Measurements from ENCODE around the gene SMYD3.

The SMYD3 gene

DNA sequence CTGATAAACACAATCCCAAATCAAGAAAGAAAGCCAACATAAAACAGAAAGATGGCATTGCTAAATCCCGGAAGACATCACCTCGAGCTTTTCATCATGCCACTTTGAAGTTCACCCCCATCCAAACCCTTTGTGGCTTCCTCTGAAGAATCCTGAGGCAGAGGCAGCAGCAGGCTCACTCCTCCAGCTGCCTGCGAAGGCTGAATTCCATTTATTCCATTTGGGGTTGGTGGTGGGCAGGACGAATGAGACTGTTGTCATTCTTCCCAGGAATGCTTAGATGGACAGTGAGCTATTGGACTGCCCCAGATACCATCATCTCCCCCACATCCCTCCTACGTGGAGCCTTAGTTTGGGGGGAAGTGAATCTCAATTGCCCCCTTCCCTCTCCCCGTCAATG lies 437.5 kb downstream of the SMYD3 start:
- H3K4me1 ChIP-seq (ENCODE audit: low read depth, poor library complexity, severe bottlenecking): no peaks in the 10 kb centered on the region
- TF ChIP-seq, protein P1, sequence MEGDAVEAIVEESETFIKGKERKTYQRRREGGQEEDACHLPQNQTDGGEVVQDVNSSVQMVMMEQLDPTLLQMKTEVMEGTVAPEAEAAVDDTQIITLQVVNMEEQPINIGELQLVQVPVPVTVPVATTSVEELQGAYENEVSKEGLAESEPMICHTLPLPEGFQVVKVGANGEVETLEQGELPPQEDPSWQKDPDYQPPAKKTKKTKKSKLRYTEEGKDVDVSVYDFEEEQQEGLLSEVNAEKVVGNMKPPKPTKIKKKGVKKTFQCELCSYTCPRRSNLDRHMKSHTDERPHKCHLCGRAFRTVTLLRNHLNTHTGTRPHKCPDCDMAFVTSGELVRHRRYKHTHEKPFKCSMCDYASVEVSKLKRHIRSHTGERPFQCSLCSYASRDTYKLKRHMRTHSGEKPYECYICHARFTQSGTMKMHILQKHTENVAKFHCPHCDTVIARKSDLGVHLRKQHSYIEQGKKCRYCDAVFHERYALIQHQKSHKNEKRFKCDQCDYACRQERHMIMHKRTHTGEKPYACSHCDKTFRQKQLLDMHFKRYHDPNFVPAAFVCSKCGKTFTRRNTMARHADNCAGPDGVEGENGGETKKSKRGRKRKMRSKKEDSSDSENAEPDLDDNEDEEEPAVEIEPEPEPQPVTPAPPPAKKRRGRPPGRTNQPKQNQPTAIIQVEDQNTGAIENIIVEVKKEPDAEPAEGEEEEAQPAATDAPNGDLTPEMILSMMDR (conservative IDR thresholded peaks at IDR 0.05; ENCODE audit: low read depth, low read length): no peak
- no peaks in the 10 kb centered on the region for H3K27me3 ChIP-seq (ENCODE audit: insufficient read depth, low read depth)
- no peak overlapping the region for H3K9ac ChIP-seq
- no peak overlapping the region for H2AFZ ChIP-seq (ENCODE audit: low read depth)
- no peaks in the 10 kb centered on the region for H3K36me3 ChIP-seq (ENCODE audit: insufficient read depth)
- no peaks in the 10 kb centered on the region for H3K79me2 ChIP-seq (ENCODE audit: insufficient read depth, low read depth)
- no peak overlapping the region for H3K27ac ChIP-seq
- H3K4me3 ChIP-seq (IDR thresholded peaks at IDR 0.05; ENCODE audit: insufficient read depth, low read depth, low read length): no peak overlapping the region
- no peaks in the 10 kb centered on the region for H4K20me1 ChIP-seq (ENCODE audit: insufficient read depth)
- no peak overlapping the region for H3K4me2 ChIP-seq

DNA sequence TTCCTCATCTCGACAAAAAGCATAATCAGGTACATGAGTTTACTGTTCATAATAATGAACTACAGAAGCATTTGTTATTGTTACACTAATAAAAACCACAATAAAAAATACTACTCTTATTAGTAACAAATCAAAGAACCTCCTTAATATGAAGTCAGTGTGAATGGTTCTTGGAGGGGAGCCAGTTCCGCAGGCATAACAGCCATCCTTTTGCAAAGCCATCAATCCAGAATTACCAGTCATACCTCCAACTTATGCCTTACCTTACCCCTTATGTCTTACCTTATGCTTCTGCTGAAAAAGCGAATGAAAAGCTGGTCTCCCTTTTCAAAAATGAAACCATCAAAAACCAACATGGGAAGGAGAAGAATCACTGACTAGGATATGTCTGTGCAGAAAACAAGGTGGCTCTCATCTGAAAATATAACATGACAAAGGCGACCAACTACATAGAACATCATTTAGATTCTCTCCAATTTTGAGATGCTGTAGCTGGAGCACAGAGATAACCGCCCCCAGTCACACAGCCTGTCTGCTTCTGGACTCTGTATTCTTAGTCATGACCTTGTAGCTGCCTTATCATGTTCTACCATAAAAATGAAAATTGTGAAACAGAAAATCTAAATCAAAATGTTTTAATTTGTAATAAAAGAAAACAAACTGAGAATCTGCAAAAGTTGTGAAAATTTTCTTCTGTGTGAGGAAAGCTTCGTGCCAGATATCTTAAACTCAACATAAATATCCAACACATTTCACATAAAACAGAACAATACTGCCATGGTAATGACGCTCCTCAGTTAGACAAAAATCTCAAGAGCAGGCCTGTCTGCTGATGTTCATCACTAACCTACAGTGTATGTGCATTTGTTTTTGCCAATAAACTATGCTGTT lies 438.2 kb downstream of the SMYD3 start:
- Histone ChIP-seq H3K4me1 (ENCODE audit: low read depth, poor library complexity, severe bottlenecking) (no peaks in the 10 kb centered on the region), H3K4me2 (no peak overlapping the region), H2AFZ (ENCODE audit: low read depth) (no peak overlapping the region), H3K4me3 (IDR thresholded peaks at IDR 0.05; ENCODE audit: insufficient read depth, low read depth, low read length) (no peak overlapping the region), H3K9ac (no peak overlapping the region), H3K36me3 (ENCODE audit: insufficient read depth) (no peaks in the 10 kb centered on the region), H4K20me1 (ENCODE audit: insufficient read depth) (no peaks in the 10 kb centered on the region), H3K27me3 (ENCODE audit: insufficient read depth, low read depth) (no peaks in the 10 kb centered on the region), H3K27ac (no peak overlapping the region), H3K79me2 (ENCODE audit: insufficient read depth, low read depth) (no peaks in the 10 kb centered on the region)
- TF ChIP-seq, protein P1 (conservative IDR thresholded peaks at IDR 0.05; ENCODE audit: low read depth, low read length): no peak

DNA sequence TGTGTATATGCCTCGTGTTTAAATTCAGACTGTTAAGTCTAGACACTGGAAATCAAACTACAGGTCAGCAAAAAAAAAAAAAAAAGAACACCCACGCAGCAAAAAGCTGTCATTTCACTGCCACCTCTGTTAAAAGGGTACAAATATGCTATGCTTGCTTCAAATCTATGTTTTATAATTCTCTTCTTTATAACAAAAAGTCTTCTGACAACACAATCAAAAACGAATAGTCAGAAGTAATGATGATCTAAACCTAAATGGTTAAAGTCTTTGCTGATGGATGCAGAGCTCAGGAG lies 438.9 kb downstream of the SMYD3 start:
- Histone ChIP-seq H3K36me3 (ENCODE audit: insufficient read depth) (no peaks in the 10 kb centered on the region), H3K79me2 (ENCODE audit: insufficient read depth, low read depth) (no peaks in the 10 kb centered on the region), H2AFZ (ENCODE audit: low read depth) (no peak overlapping the region), H3K4me3 (IDR thresholded peaks at IDR 0.05; ENCODE audit: insufficient read depth, low read depth, low read length) (no peak overlapping the region), H3K9ac (no peak overlapping the region), H3K27me3 (ENCODE audit: insufficient read depth, low read depth) (no peaks in the 10 kb centered on the region), H3K4me2 (no peak overlapping the region), H3K4me1 (ENCODE audit: low read depth, poor library complexity, severe bottlenecking) (no peaks in the 10 kb centered on the region), H4K20me1 (ENCODE audit: insufficient read depth) (no peaks in the 10 kb centered on the region), H3K27ac (no peak overlapping the region)
- TF ChIP-seq, protein P1 (conservative IDR thresholded peaks at IDR 0.05; ENCODE audit: low read depth, low read length): no peak

DNA sequence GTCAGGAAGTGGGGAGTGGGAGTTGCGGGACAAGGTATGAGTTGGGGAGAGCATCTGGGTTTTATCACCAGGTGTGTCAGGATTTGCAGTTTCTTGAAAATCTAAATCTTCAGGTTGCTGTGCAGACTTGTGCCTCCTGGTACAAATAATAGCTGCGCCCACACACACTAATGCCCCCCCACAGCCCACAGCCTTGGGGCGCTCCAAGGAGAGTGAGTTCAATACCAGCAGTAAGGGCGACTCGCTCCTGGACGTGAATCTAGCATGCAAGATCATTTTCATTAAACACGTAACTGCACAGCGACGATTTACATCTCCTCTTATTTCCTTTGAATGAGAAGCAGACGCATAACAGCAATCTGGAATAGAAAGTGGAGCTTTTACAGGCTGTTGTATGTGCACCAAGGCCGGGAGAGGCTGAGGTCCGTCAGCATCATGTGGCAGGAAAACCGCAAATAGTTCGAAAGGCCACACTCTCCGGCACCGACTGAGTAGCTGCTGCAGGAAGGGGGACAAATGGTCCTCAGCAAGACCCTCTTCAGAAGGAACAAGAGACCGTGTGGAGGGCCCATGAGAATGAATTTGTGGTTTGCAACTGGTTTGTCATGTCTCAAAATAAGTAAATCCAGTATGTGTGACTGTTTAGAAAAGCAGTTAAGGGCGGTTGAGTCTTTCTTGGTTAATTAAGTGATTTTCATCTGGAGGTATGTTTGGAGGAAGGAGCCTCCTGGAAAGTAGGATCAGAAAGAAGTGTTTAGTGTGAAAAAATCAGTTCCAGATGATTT lies 439.5 kb downstream of the SMYD3 start:
- Histone ChIP-seq H3K27me3 (ENCODE audit: insufficient read depth, low read depth) (no peaks in the 10 kb centered on the region), H2AFZ (ENCODE audit: low read depth) (no peak overlapping the region), H3K4me2 (no peak overlapping the region), H3K27ac (no peak overlapping the region), H3K9ac (no peak overlapping the region), H4K20me1 (ENCODE audit: insufficient read depth) (no peaks in the 10 kb centered on the region), H3K36me3 (ENCODE audit: insufficient read depth) (no peaks in the 10 kb centered on the region), H3K4me3 (IDR thresholded peaks at IDR 0.05; ENCODE audit: insufficient read depth, low read depth, low read length) (no peak overlapping the region), H3K79me2 (ENCODE audit: insufficient read depth, low read depth) (no peaks in the 10 kb centered on the region), H3K4me1 (ENCODE audit: low read depth, poor library complexity, severe bottlenecking) (no peaks in the 10 kb centered on the region)
- TF ChIP-seq, protein P1 (conservative IDR thresholded peaks at IDR 0.05; ENCODE audit: low read depth, low read length): no peak
